Smooth muscle cell (in vitro differentiated cells): ENCODE results near the gene RRAD. TPM values are rescaled to one million over a fixed set of nuclear protein-coding genes. Genes with fewer than 3 reads are reported as not detected.

Experiments used
- DNase-seq: peaks from one replicate; lab custom pipeline; 2025; ENCODE audit not compliant: unreplicated experiment; lab: John Stamatoyannopoulos, UW
- H2AFZ ChIP-seq: fragments of 200-600 bp; sonication (generic); 2 replicates; pipeline ENCODE4 v1.6.0; 2016; ENCODE audit warnings: antibody characterized with exemption, low read depth, mild to moderate bottlenecking
- H3F3A ChIP-seq: fragments of 200-600 bp; sonication (generic); 2 replicates; pipeline ENCODE4 v1.6.0; 2017; ENCODE audit warnings: antibody characterized with exemption, low read depth
- H3K27ac ChIP-seq: fragments of 200-600 bp; sonication (generic); 2 replicates; pipeline ENCODE4 v1.5.1; 2016; ENCODE audit warnings: low read depth, mild to moderate bottlenecking
- H3K27me3 ChIP-seq: fragments of 200-600 bp; sonication (generic); 2 replicates; pipeline ENCODE4 v1.6.1; 2016; ENCODE audit warnings: low read depth, mild to moderate bottlenecking
- H3K36me3 ChIP-seq: fragments of 200-600 bp; sonication (generic); 2 replicates; pipeline ENCODE4 v1.5.1; 2016; ENCODE audit warnings: low read depth
- H3K4me1 ChIP-seq: fragments of 200-600 bp; sonication (generic); 2 replicates; pipeline ENCODE4 v1.5.1; 2016; ENCODE audit warnings: low read depth
- H3K4me2 ChIP-seq: fragments of 200-600 bp; sonication (generic); 2 replicates; pipeline ENCODE4 v1.6.0; 2016; ENCODE audit warnings: mild to moderate bottlenecking
- H3K4me3 ChIP-seq: fragments of 200-600 bp; sonication (generic); 2 replicates; pipeline ENCODE4 v1.5.1; 2016; ENCODE audit warnings: mild to moderate bottlenecking
- H3K79me2 ChIP-seq: fragments of 200-600 bp; sonication (generic); 2 replicates; pipeline ENCODE4 v1.6.0; 2016; ENCODE audit warnings: low read depth, mild to moderate bottlenecking
- H3K9ac ChIP-seq: fragments of 200-600 bp; sonication (generic); 2 replicates; pipeline ENCODE4 v1.6.0; 2016; ENCODE audit warnings: low read depth
- H3K9me3 ChIP-seq: fragments of 200-600 bp; sonication (generic); replicated peaks from 2 replicates; pipeline ENCODE4 v1.5.1; 2016; ENCODE audit warnings: low read depth
- H4K20me1 ChIP-seq: fragments of 200-600 bp; sonication (generic); 2 replicates; pipeline ENCODE4 v1.6.0; 2016; ENCODE audit warnings: low read depth
- CTCF ChIP-seq: fragments of 200-600 bp; sonication (generic); IDR thresholded peaks from 2 replicates; pipeline ENCODE4 v1.5.1; 2017; ENCODE audit warnings: borderline replicate concordance, mild to moderate bottlenecking, antibody characterized with exemption; ENCODE audit not compliant: insufficient read depth, poor library complexity, severe bottlenecking
- WGBS: methylation state at CpG from one replicate; pipeline ENCODE4 v1.1.7; 2016; ENCODE audit warnings: low lambda C conversion rate; 5-methylcytosine and 5-hydroxymethylcytosine counted together
- polyA plus RNA-seq: library from polyadenylated mRNA; unstranded; fragments of >200 nt; fragmentation: Nextera tagmentation; extraction: Ambion mirVana; gene quantifications from 2 replicates; pipeline ENCODE4 v1.2.1, GENCODE V29; 2016
- total RNA-seq: library from RNA; depleted of rRNA; stranded (reverse); fragments of >200 nt; gene quantifications from 2 replicates; pipeline ENCODE4 v1.2.3, GENCODE V29; 2014

Gene RRAD
- total and polyA plus RNA-seq, 2 experiments from 2014 or later: 7.6 to 27.5 TPM

- Histone ChIP-seq H3K27me3 (no peaks in the 10 kb centered on the region), H3K9me3 (no peaks in the 10 kb centered on the region), H3K4me2 (no peak overlapping the region), H2AFZ (no peak overlapping the region), H4K20me1 (no peaks in the 10 kb centered on the region), H3K9ac (no peak overlapping the region), H3K36me3 (no peaks in the 10 kb centered on the region), H3K4me1 (no peaks in the 10 kb centered on the region), H3K4me3 (no peak overlapping the region), H3K27ac (no peak overlapping the region), H3F3A (no peaks in the 10 kb centered on the region), H3K79me2 (no peaks in the 10 kb centered on the region)
- DNase-seq: no peak
- no peak for TF ChIP-seq CTCF
- WGBS: 86% methylated on average over 4 of the region's 4 CpGs
These were observed 11.6 kb downstream of the RRAD start for GRCh38 chr16:66913711-66914110.

- no peak overlapping the region for H3K4me3 ChIP-seq
- no peaks in the 10 kb centered on the region for H3K36me3 ChIP-seq
- H2AFZ ChIP-seq: no peak overlapping the region
- no peaks in the 10 kb centered on the region for H3K27me3 ChIP-seq
- no peak overlapping the region for H3K4me2 ChIP-seq
- no peak for DNase-seq
- H3F3A ChIP-seq: no peaks in the 10 kb centered on the region
- WGBS: 47% methylated on average over 9 of the region's 10 CpGs
- no peaks in the 10 kb centered on the region for H3K9me3 ChIP-seq
- H3K4me1 ChIP-seq: no peaks in the 10 kb centered on the region
- no peak for TF ChIP-seq CTCF
- H3K9ac ChIP-seq: no peak overlapping the region
- no peak overlapping the region for H3K27ac ChIP-seq
- H3K79me2 ChIP-seq: no peaks in the 10 kb centered on the region
- H4K20me1 ChIP-seq: no peaks in the 10 kb centered on the region
These were observed 12.3 kb downstream of the RRAD start for GRCh38 chr16:66913081-66913480.

GRCh38 chr16:66911801-66912200, 13.5 kb downstream of the RRAD start:
- H3K4me2 ChIP-seq: no peak overlapping the region
- H3K27me3 ChIP-seq: no peaks in the 10 kb centered on the region
- H3K9me3 ChIP-seq: no peaks in the 10 kb centered on the region
- H3F3A ChIP-seq: no peaks in the 10 kb centered on the region
- no peak overlapping the region for H3K9ac ChIP-seq
- no peak overlapping the region for H3K4me3 ChIP-seq
- WGBS: 93% methylated on average over 5 of the region's 8 CpGs
- no peak for DNase-seq
- no peaks in the 10 kb centered on the region for H4K20me1 ChIP-seq
- no peaks in the 10 kb centered on the region for H3K79me2 ChIP-seq
- no peaks in the 10 kb centered on the region for H3K36me3 ChIP-seq
- H3K27ac ChIP-seq: no peak overlapping the region
- H3K4me1 ChIP-seq: no peaks in the 10 kb centered on the region
- no peak overlapping the region for H2AFZ ChIP-seq
- TF ChIP-seq CTCF: no peak

- no peaks in the 10 kb centered on the region for H4K20me1 ChIP-seq
- no peak overlapping the region for H3K27ac ChIP-seq
- TF ChIP-seq CTCF: no peak
- no peak overlapping the region for H3K9ac ChIP-seq
- no peak overlapping the region for H3K4me2 ChIP-seq
- no peak overlapping the region for H3K4me3 ChIP-seq
- no peaks in the 10 kb centered on the region for H3K79me2 ChIP-seq
- H3K36me3 ChIP-seq: no peaks in the 10 kb centered on the region
- 64% methylated on average over 5 of the region's 5 CpGs for WGBS
- H3K4me1 ChIP-seq: no peaks in the 10 kb centered on the region
- no peaks in the 10 kb centered on the region for H3K27me3 ChIP-seq
- H3F3A ChIP-seq: no peaks in the 10 kb centered on the region
- no peak for DNase-seq
- no peak overlapping the region for H2AFZ ChIP-seq
- H3K9me3 ChIP-seq: no peaks in the 10 kb centered on the region
These were observed 14.2 kb downstream of the RRAD start for GRCh38 chr16:66911112-66911511.
